HCEC 1CT (cell line): Measurements from ENCODE around the gene F12.
"Not testable (repeated sequence)": the region's sequence is repeated elsewhere in the genome, so short reads cannot be mapped to it uniquely, and the experiment has no call there.

Source experiments
- DNase-seq: peaks from one replicate; pipeline ENCODE4 v3.0.0-alpha.2; 2017

F12 gene

DNA sequence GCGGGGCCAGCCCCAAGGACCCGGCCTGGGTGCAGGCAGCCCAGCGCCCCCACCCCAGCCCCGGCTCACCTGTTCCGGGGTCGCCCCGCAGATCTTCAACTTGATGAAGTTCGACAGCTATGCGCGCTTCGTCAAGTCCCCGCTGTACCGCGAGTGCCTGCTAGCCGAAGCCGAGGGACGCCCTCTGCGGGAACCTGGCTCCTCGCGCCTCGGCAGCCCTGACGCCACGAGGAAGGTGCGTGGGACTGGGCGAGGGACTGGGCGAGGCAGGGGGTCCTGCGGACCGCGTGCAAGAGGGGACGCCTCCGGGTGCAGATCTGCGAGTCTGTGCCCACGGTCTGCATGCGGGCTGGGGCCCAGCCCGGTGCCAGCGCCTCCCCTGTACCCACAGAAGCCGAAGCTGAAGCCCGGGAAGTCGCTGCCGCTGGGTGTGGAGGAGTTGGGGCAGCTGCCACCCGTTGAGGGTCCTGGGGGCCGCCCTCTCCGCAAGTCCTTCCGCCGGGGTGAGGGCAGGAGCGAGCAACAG is 42.0 kb downstream of the F12 start:
- no peak for DNase-seq

DNA sequence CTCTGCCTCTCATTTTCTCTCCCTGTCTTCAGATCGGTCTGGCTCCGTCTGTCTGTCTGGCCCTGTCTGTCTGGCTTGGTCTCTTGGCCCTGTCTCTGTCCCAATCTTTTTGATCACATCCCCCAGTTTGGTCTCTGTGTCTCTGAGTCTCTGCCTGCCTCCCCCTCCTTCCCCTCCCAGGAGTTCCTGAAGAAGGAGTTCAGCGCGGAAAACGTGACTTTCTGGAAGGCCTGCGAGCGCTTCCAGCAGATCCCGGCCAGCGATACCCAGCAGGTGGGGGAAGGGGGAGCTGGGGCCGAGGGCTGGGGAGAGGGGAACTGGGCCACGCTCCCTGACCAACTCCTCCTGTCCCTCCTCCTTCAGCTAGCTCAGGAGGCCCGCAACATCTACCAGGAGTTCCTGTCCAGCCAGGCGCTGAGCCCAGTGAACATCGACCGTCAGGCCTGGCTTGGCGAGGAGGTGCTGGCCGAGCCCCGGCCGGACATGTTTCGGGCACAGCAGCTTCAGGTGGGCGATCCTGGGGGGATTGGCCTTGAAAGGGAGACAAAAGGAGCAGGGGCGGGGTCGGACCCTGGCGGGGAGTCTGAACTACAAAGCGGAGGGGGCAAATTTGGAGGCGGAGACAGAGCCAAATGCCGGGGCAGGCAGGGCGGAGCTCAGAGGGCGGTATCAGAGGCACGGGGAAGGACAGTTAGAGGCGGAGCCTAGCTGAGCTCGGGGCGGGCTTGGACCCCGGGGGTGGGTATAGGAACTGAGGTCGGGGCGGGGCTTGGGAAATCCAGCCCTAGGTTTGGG is 42.6 kb downstream of the F12 start:
- peak; percentile 81 for DNase-seq

DNA sequence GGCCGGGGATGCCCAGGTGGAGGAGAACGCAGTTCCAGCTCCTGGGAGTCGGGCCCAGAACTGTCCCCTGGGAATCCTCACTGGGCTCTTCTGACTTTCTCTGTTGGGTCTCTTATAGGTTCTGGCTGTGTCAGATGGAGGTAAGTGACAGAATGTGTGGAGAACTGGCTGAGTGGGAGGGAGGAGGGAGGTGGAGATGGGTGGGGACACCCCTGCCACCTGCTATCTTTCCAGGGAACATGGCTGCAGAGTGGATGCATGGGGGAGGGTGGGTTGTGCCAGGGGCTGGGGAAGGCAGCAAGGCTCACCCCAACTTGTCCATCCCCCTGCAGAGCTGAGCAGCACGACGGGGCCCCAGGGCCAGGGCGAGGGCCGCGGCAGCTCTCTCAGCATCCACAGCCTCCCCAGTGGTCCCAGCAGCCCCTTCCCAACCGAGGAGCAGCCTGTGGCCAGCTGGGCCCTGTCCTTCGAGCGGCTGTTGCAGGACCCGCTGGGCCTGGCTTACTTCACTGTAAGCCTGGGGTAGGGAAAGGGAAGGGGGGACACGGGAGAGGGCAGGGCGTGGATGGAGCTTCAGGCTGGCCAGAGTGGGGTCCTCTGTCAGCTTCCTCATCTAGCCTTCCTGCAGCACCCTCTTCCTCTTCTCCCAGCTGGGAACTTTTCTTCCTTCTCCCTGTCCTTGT is 43.4 kb downstream of the F12 start:
- DNase-seq = no peak

- no peak for DNase-seq
Measured at GRCh38 chr5:177364159-177364962, 45.0 kb downstream of the F12 start.

- no peak for DNase-seq
Measured at GRCh38 chr5:177363565-177363964, 45.8 kb downstream of the F12 start.

- peak; percentile 41 for DNase-seq
Measured at GRCh38 chr5:177362610-177363507, 46.5 kb downstream of the F12 start.

DNA sequence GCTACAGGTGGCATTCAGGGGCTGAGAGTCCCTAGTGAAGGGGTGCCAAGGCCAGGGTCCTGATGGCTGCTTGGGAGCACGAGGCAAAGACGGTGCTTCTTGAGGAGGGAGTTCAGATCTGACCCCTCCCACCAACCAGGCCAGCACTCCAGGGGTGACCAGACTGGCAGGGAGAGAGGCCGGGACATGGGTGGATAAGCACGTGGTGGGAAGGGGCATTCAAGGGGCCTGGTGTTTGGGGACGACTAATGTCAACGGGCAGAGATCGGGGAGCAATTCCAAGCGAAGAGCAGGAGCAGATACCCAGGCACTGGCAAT is 47.1 kb downstream of the F12 start:
- DNase-seq = no peak

- DNase-seq = no peak
Measured at GRCh38 chr5:177361418-177362291, 47.7 kb downstream of the F12 start.

DNA sequence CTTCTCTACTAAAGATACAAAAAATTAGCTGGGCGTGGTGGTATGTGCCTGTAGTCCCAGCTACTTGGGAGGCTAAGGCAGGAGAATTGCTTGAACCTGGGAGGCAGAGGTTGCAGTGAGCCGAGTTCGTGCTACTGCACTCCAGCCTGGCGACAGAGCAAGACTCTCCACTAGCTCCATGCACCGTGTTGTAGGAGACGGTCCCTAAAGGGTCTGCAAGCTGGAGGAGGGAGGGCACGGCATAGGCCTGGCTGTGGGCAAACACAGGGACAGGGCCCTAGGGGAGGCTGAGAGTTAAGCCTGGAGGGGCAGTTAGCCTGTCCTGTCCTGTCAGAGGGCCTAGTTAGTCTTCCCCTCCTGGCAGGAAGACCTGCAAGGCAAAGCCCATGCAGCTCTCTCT is 48.6 kb downstream of the F12 start:
- not testable (repeated sequence) for DNase-seq

DNA sequence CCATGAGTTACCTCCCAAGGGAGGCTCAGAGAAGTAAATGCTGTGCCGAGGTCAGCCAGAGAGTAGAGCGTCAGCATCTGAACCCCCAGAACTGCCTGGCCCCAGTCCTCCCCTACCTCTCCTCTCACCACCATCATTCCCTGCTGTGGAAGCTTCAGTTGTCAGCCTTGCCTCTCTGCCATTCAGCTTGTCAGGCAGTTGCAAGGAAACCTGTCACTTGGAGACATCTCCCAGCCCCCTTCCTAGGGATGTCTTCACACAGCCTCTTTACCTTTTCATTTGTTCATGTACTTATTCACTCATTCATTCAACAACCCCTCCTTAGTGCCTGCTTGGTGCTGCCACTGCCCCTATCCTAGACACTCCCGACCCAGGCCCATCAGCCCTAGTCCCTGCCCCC is 49.5 kb downstream of the F12 start:
- DNase-seq = no peak

GRCh38 chr5:177359451-177359851 is 49.9 kb downstream of the F12 start:
- DNase-seq = no peak

DNA sequence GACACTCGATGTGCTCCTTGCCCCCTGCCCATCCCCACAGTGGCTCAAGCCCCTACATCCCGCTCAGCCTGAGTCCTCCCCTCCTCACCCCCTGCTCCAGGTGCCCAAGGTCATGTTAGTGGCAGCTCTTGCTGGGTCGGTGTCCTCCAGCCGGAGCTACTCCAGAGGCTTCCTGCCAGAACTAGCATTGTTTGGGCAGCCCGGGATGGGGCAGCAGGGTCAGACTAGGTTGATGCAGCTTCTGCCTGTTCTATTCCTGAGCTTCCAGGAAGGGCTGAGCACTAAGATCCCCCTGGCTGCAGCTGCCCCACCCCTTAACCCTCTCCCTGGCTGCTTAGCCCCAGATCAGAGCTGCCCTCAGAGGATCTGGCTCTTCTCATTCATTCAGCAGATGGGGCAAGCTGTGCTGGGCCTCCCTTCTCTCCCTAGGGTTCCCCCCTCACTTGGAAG is 51.0 kb downstream of the F12 start:
- DNase-seq = no peak

DNA sequence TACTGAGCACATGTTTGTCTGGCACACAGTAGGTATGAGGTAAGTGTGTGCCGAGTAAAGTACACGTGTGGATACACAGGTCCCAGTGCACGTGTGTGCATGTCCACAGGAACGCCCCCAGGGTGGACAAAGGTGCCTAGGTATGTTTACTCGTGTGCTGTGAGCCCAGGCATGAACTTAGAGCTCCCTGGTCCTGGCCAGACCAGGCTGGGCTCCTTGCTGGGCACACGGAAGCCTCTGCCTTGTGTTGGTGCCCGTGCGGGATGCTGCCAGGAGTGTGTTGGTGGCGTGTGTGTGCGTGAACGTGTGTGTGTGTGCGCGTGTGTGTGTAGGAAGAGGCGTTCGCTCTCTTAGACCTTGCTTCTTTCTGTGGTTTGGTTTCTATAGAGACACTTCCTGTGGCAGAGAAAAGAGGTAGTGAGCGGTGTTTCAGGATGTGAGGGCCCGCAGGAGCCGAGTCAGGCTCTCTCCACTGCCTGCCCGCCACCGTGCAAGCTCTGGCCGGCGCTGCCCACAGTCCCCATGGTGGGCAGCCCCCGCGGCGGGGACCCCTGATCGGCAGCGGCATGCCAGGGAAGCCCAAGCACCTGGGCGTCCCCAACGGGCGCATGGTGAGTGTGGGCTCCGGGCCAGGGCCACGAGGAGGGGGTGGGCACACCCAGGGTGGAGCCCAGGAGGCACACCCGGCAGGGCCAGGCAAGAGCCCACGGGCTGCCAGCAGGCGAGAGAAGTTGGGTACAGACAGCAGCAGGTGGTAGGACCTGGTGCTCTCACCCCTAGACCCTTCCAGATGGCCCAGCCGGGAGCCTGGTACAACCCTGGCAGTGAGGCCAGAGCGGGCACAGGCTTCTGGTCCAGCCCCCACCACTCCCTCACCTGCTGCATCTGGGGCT is 51.7 kb downstream of the F12 start, which contains the start of gene RGS14:
Gene RGS14 (plus strand): TSS at position 466 of the 893 bp plus-strand sequence. CDS start 101 bp downstream, at position 567.
- DNase-seq = no peak

- DNase-seq = no peak
Measured at GRCh38 chr5:177357146-177357458, 52.3 kb downstream of the F12 start.

GRCh38 chr5:177356746-177357145 is 52.6 kb downstream of the F12 start:
- no peak for DNase-seq

DNA sequence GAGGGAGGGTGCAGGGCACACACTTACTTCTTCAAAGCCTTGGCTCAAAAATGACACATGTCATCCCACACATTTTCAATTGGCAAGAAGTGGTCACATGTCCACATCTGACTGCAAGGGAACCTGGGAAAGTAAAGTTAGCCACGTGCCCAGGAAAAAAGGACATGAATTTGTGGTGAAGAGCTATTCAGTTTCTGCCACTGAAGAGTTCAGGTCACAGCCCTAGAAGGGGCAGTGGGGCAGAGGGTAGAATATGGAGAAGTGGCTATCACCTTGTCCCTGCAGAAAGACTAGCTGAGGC is 53.5 kb downstream of the F12 start:
- no peak for DNase-seq

GRCh38 chr5:177355162-177355867 is 54.0 kb downstream of the F12 start:
- DNase-seq = no peak

GRCh38 chr5:177354711-177355110 is 54.7 kb downstream of the F12 start:
- DNase-seq = no peak

GRCh38 chr5:177354256-177354655 is 55.1 kb downstream of the F12 start:
- DNase-seq = no peak

DNA sequence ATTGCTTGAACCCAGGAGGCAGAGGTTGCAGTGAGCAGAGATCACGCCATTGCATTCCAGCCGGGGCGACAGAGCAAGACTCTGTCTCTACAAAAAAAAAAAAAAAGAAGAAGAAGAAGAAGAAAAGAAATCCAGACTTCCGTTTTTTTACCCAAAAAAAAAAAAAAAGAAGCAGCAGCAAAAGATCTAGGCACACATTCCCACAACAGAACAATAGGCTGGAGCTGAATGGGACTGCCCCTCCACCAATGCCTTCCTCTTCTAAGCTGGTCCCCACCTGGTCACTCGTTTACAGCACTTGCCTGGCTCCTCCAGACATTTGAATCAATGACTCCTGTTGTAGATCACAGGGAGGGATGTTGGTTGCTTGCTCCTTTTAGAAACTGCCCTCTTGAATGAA is 56.3 kb downstream of the F12 start:
- DNase-seq = no peak
